HEK293 (cell line): ENCODE data around the gene PRKG1.

Experiments used
- ZNF146 ChIP-seq: fragments of 450-650 bp; formaldehyde crosslinking; IDR thresholded peaks from 2 replicates; pipeline ENCODE4 v1.5.1; 2016; ENCODE audit warnings: missing biosample characterization, missing genetic modification characterization
- ZNF239 ChIP-seq: fragments of 450-650 bp; formaldehyde crosslinking; IDR thresholded peaks from 2 replicates; pipeline ENCODE4 v1.5.1; 2016; ENCODE audit warnings: missing biosample characterization, missing genetic modification characterization
- ZNF24 ChIP-seq: fragments of 450-650 bp; formaldehyde crosslinking; IDR thresholded peaks from 2 replicates; pipeline ENCODE4 v1.5.1; 2016; ENCODE audit warnings: missing biosample characterization, missing genetic modification characterization
- ZNF830 ChIP-seq: fragments of 450-650 bp; IDR thresholded peaks from 2 replicates; pipeline ENCODE4 v1.5.0; 2018; ENCODE audit warnings: missing biosample characterization, missing genetic modification characterization, low read depth, mild to moderate bottlenecking, moderate library complexity
- TF ChIP-seq, protein P1 (sequence below): fragments of 450-650 bp; IDR thresholded peaks from 2 replicates; pipeline ENCODE4 v1.5.1; 2018; ENCODE audit warnings: missing biosample characterization, mild to moderate bottlenecking, missing genetic modification characterization

DNA sequence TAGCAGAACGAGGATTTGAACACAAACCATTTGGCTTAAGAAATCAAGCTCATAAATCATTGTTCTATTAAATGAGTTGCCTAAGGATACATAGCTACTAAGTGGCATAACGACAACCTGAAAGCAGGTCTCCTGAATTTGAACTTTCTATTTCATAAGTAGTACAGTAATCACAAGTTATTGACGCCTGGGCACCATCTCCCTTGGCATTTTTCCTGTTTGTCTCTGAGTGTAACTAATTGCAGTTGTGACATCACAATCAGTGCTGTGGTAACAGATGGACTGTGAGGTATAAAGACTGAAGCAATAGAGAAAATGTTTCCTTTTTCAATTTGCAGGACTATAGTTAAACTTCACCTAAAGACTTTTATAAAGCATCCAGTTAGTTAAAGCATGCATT lies 631.5 kb downstream of the PRKG1 start:
- no peak for TF ChIP-seq ZNF830 (tag by site-specific recombination)
- TF ChIP-seq ZNF146, result no peak
- TF ChIP-seq ZNF24, result no peak
- TF ChIP-seq, protein P1, sequence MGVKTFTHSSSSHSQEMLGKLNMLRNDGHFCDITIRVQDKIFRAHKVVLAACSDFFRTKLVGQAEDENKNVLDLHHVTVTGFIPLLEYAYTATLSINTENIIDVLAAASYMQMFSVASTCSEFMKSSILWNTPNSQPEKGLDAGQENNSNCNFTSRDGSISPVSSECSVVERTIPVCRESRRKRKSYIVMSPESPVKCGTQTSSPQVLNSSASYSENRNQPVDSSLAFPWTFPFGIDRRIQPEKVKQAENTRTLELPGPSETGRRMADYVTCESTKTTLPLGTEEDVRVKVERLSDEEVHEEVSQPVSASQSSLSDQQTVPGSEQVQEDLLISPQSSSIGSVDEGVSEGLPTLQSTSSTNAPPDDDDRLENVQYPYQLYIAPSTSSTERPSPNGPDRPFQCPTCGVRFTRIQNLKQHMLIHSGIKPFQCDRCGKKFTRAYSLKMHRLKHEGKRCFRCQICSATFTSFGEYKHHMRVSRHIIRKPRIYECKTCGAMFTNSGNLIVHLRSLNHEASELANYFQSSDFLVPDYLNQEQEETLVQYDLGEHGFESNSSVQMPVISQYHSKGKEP (tag by site-specific recombination), result no peak
- TF ChIP-seq ZNF239 (tag by site-specific recombination), result no peak
